GM12878 (cell line): ENCODE data around the gene TGFB1I1. TPM values are rescaled to one million over a fixed set of nuclear protein-coding genes. Genes with fewer than 3 reads are reported as not detected.

Experiments
- ATAC-seq: fragments of 200-7000 bp; cut with Tn5 transposase; 3 replicates; pipeline ENCODE4 v1.9.1; 2020; ENCODE audit warnings: mild to moderate bottlenecking, moderate library complexity
- BruUV-seq: library from RNA; stranded (reverse); fragments of 400-500 nt; replicated peaks from 2 replicates; lab custom pipeline; 2021; lab: Mats Ljungman, UMichigan
- CTCF ChIA-PET: fragments of 300-600 bp; sonication (Branson Sonifier 250); formaldehyde crosslinking; extraction: SDS; loops from one replicate; lab custom pipeline; 2021; ENCODE audit warnings: inconsistent platforms; lab: Yijun Ruan, JAX
- POLR2A ChIA-PET: fragments of 350-600 bp; formaldehyde crosslinking; extraction: SDS; loops from one replicate; lab custom pipeline; 2021; ENCODE audit warnings: inconsistent platforms; lab: Charles Lee
- RAD21 ChIA-PET: fragments of 300-600 bp; sonication (Branson Sonifier 250); formaldehyde crosslinking; loops from one replicate; lab custom pipeline; 2023; ENCODE audit warnings: antibody characterized with exemption; ENCODE audit not compliant: unreplicated experiment; lab: Charles Lee
- SMC1A ChIA-PET: fragments of 300-600 bp; sonication (Branson Sonifier 250); formaldehyde crosslinking; loops from one replicate; lab custom pipeline; 2023; ENCODE audit not compliant: unreplicated experiment, uncharacterized antibody; lab: Charles Lee
- DNase-seq: peaks from one replicate; pipeline ENCODE4 v3.0.0-alpha.2; 2011; ENCODE audit warnings: low read depth, low spot score
- FAIRE-seq: peaks from 3 replicates; lab custom pipeline; 2011; peaks lifted over from hg19 to GRCh38; lab: Jason Lieb, UNC
- H2AFZ ChIP-seq: 2 replicates; pipeline ENCODE4 v1.6.0; 2011; ENCODE audit warnings: low read depth, low read length, control low read depth; ENCODE audit not compliant: control insufficient read depth
- H3K27ac ChIP-seq: 2 replicates; pipeline ENCODE4 v1.5.1; 2011; ENCODE audit warnings: control low read depth; ENCODE audit not compliant: control insufficient read depth, insufficient read depth
- H3K27me3 ChIP-seq, 2 experiments: replicated peaks in 1 of 2; 2 replicates each; pipeline versions ENCODE4 v1.6.0 to v1.6.1; 2011; ENCODE audit warnings: low read length in 1 of 2; ENCODE audit not compliant: control insufficient read depth in 2 of 2, insufficient read depth in 2 of 2
- H3K36me3 ChIP-seq, 2 experiments: 2 replicates each; pipeline ENCODE4 v1.5.1; 2011; ENCODE audit warnings: low read length in 1 of 2; ENCODE audit not compliant: control insufficient read depth in 2 of 2, insufficient read depth in 2 of 2
- H3K4me1 ChIP-seq: 2 replicates; pipeline ENCODE4 v1.6.1; 2011; ENCODE audit warnings: mild to moderate bottlenecking, low read length, moderate library complexity, mixed read lengths; ENCODE audit not compliant: control insufficient read depth, insufficient read depth
- H3K4me2 ChIP-seq: 2 replicates; pipeline ENCODE4 v1.6.0; 2011; ENCODE audit warnings: control low read depth; ENCODE audit not compliant: control insufficient read depth, insufficient read depth
- H3K4me3 ChIP-seq: fragments of 200-600 bp; sonication (generic); 2 replicates; pipeline ENCODE4 v1.5.1; 2016
- H3K79me2 ChIP-seq: 2 replicates; pipeline ENCODE4 v1.6.0; 2011; ENCODE audit warnings: low read length; ENCODE audit not compliant: control insufficient read depth, insufficient read depth
- H3K9ac ChIP-seq: 2 replicates; pipeline ENCODE4 v1.8.0; 2011; ENCODE audit warnings: low read length, control low read depth, mixed read lengths; ENCODE audit not compliant: control insufficient read depth, insufficient read depth
- H3K9me3 ChIP-seq: replicated peaks from 3 replicates; pipeline ENCODE4 v1.5.1; 2011; ENCODE audit warnings: mild to moderate bottlenecking, low read length; ENCODE audit not compliant: control insufficient read depth, insufficient read depth
- H4K20me1 ChIP-seq: 2 replicates; pipeline ENCODE4 v1.6.0; 2011; ENCODE audit not compliant: control insufficient read depth, insufficient read depth
- BACH1 ChIP-seq: fragments of 450-650 bp; IDR thresholded peaks from 2 replicates; pipeline ENCODE4 v1.6.1; 2017; ENCODE audit warnings: mild to moderate bottlenecking, borderline replicate concordance
- CBFB ChIP-seq: IDR thresholded peaks from 2 replicates; pipeline ENCODE4 v1.6.1; 2016; ENCODE audit warnings: antibody characterized with exemption, low read depth
- CBX3 ChIP-seq: fragments of 200-600 bp; sonication (generic); IDR thresholded peaks from 2 replicates; pipeline ENCODE4 v1.6.1; 2016; ENCODE audit warnings: low read depth, borderline replicate concordance
- CEBPZ ChIP-seq: fragments of 150-350 bp; IDR thresholded peaks from 2 replicates; pipeline ENCODE4 v1.6.1; 2016; ENCODE audit warnings: low read depth, low read length
- CREB1 ChIP-seq: IDR thresholded peaks from 2 replicates; pipeline ENCODE4 v1.6.1; 2012; ENCODE audit warnings: low read depth, mild to moderate bottlenecking, inconsistent platforms
- EZH2 ChIP-seq: IDR thresholded peaks from 2 replicates; pipeline ENCODE4 v1.6.1; 2012; ENCODE audit warnings: low read depth, mild to moderate bottlenecking, control low read depth, inconsistent platforms, low read length, borderline replicate concordance; ENCODE audit not compliant: control insufficient read depth
- HSF1 ChIP-seq: fragments of 150-350 bp; IDR thresholded peaks from 2 replicates; pipeline ENCODE4 v1.6.1; 2014; ENCODE audit warnings: mild to moderate bottlenecking, low read depth, low read length
- KDM1A ChIP-seq: fragments of 200-600 bp; sonication (generic); IDR thresholded peaks from 2 replicates; pipeline ENCODE4 v1.6.1; 2016; ENCODE audit warnings: borderline replicate concordance
- MLLT1 ChIP-seq: fragments of 450-650 bp; IDR thresholded peaks from 2 replicates; pipeline ENCODE4 v1.6.1; 2016; ENCODE audit warnings: mild to moderate bottlenecking
- NBN ChIP-seq: fragments of 450-650 bp; IDR thresholded peaks from 2 replicates; pipeline ENCODE4 v1.6.1; 2016
- NFXL1 ChIP-seq: fragments of 450-650 bp; IDR thresholded peaks from 2 replicates; pipeline ENCODE4 v1.6.1; 2017; ENCODE audit warnings: antibody characterized with exemption, mild to moderate bottlenecking, borderline replicate concordance
- PAX8 ChIP-seq: fragments of 450-650 bp; IDR thresholded peaks from 2 replicates; pipeline ENCODE4 v1.6.1; 2017; ENCODE audit warnings: mild to moderate bottlenecking, moderate library complexity
- SMAD5 ChIP-seq: IDR thresholded peaks from 2 replicates; pipeline ENCODE4 v1.6.1; 2016; ENCODE audit warnings: antibody characterized with exemption, low read depth
- SP1 ChIP-seq: IDR thresholded peaks from one replicate; pipeline ENCODE4 v1.6.1; 2011; ENCODE audit warnings: low read depth, low read length
- SPI1 ChIP-seq: IDR thresholded peaks from 2 replicates; pipeline ENCODE4 v1.6.1; 2011; ENCODE audit warnings: low read depth, mild to moderate bottlenecking, low read length, moderate library complexity, borderline replicate concordance; ENCODE audit not compliant: insufficient read depth
- SREBF1 ChIP-seq: IDR thresholded peaks from 2 replicates; pipeline ENCODE4 v1.6.1; 2012; ENCODE audit warnings: mild to moderate bottlenecking, low read length
- SUPT20H ChIP-seq: IDR thresholded peaks from 2 replicates; pipeline ENCODE4 v1.6.1; 2011; ENCODE audit warnings: low read depth, mild to moderate bottlenecking, low read length, moderate library complexity, borderline replicate concordance; ENCODE audit not compliant: control insufficient read depth
- ZBED1 ChIP-seq: IDR thresholded peaks from 2 replicates; pipeline ENCODE4 v1.6.1; 2016; ENCODE audit warnings: borderline replicate concordance
- ZNF24 ChIP-seq: fragments of 450-650 bp; IDR thresholded peaks from 2 replicates; pipeline ENCODE4 v1.6.1; 2017; ENCODE audit warnings: antibody characterized with exemption, mild to moderate bottlenecking
- ZNF384 ChIP-seq: IDR thresholded peaks from 2 replicates; pipeline ENCODE4 v1.6.1; 2012; ENCODE audit warnings: low read depth, mild to moderate bottlenecking, low read length, improper control_type of control experiment, borderline replicate concordance
- WGBS: methylation state at CpG from one replicate; pipeline ENCODE4 v1.1.6; 2016; ENCODE audit warnings: low lambda C conversion rate; ENCODE audit not compliant: insufficient replicate concordance, insufficient coverage; ENCODE audit errors: missing lambda C conversion rate; 5-methylcytosine and 5-hydroxymethylcytosine counted together
- in situ Hi-C: fragments of 300-500 bp; cut with MboI; formaldehyde crosslinking; loops from 9 replicates; pipeline ENCODE4 v1.14.3; 2018; ENCODE audit warnings: mixed read lengths
- intact Hi-C: fragments of 100-400 bp; cut with micrococcal nuclease; formaldehyde crosslinking; loops from one replicate; pipeline ENCODE4 v1.14.2; 2022; ENCODE audit not compliant: unreplicated experiment
- polyA plus RNA-seq, 11 experiments: library from polyadenylated mRNA; depleted of rRNA in 4 of 11; unstranded in 6 of 11; stranded (reverse) in 5 of 11; fragments of >200 nt; fragmentation: Nextera tagmentation in 4 of 11; fragmentation: Illumina TruSeq in 1 of 11; extraction: Ambion mirVana in 4 of 11; extraction: Trizol in 1 of 11; gene quantifications; 1 replicate in 1 of 11; 2 replicates in 10 of 11; pipeline versions ENCODE4 v1.2.1 to v1.2.3, GENCODE V29; 2011 to 2016; ENCODE audit warnings: inconsistent platforms in 2 of 11, missing spikeins in 2 of 11, low read depth in 1 of 11
- total RNA-seq, 4 experiments: library from RNA; depleted of rRNA in 3 of 4; stranded (reverse); fragments of >200 nt in 3 of 4; fragmentation: Illumina TruSeq in 1 of 4; extraction: Trizol in 1 of 4; gene quantifications; 2 replicates each; pipeline versions ENCODE4 v1.2.1 to v1.2.3, GENCODE V29; 2013 to 2021

Gene TGFB1I1
- total and polyA plus RNA-seq, 10 of the 15 experiments (the other 5 are each of a cell fraction or from before 2014, with no cell fraction given): 0.13 to 2.3 (median 0.41) TPM; not detected in 2

GRCh38 chr16:31501966-31502348 is 30.0 kb downstream of the TGFB1I1 start:
- Histone ChIP-seq H3K9ac (no peak overlapping the region), H3K36me3 (no peaks in the 10 kb centered on the region; a peak in 1 of 4 replicates), H2AFZ (no peak overlapping the region), H3K79me2 (peaks cover 4% of the 10 kb centered on the region; the same call in 1 of the 2 replicates), H3K4me2 (no peak overlapping the region), H3K4me3 (no peak overlapping the region), H3K27me3 (no peaks in the 10 kb centered on the region), H3K9me3 (no peaks in the 10 kb centered on the region), H3K27ac (no peak overlapping the region), H4K20me1 (no peaks in the 10 kb centered on the region), H3K4me1 (peaks cover 14% of the 10 kb centered on the region)
- BruUV-seq: no TSS peak
- in situ Hi-C loops: no loop called here
- ATAC-seq (no peak), DNase-seq (no peak), FAIRE-seq (no peak)
- no peak for TF ChIP-seq NFXL1
- TF ChIP-seq SP1: no peak
- TF ChIP-seq MLLT1: no peak
- no peak for TF ChIP-seq NBN
- no peak for TF ChIP-seq PAX8
- no peak for TF ChIP-seq SPI1
- no peak for TF ChIP-seq SMAD5
- TF ChIP-seq EZH2: no peak
- no peak for TF ChIP-seq ZNF384
- no peak for TF ChIP-seq BACH1
- TF ChIP-seq CEBPZ: no peak
- TF ChIP-seq CBFB: no peak
- no peak for TF ChIP-seq CBX3
- TF ChIP-seq KDM1A: no peak
- TF ChIP-seq CREB1: no peak
- no peak for TF ChIP-seq HSF1
- TF ChIP-seq SUPT20H: no peak
- TF ChIP-seq ZBED1: no peak
- TF ChIP-seq ZNF24: no peak
- TF ChIP-seq SREBF1: no peak
- ChIA-PET CTCF (interaction anchor here (1.2 to 1.6 kb wide), 2 partner anchors 41 to 211 kb away, joined by 3 to 4 read pairs; a partner anchor contains a TSS), SMC1A (no interaction called here), RAD21 (no interaction called here), POLR2A (interaction anchor here (0.6 to 1.0 kb wide), 2 partner anchors 12 to 42 kb away, joined by 3 to 4 read pairs; no protein-coding TSS in a partner anchor)
- WGBS: 95% methylated on average over 4 of the region's 4 CpGs
- intact Hi-C loops: loop anchor here (10.0 kb wide), 1 partner anchor 63 kb away; no protein-coding TSS in a partner anchor
